ENCODE data around the gene UBE2O.
"Not testable (repeated sequence)": the region's sequence is repeated elsewhere in the genome, so short reads cannot be mapped to it uniquely, and the experiment has no call there.

GRCh38 chr17:76346936-76347335 lies 106.0 kb downstream of the UBE2O start:
- TF ChIP-seq EZH2 (IDR thresholded peaks at IDR 0.05; ENCODE audit: insufficient read depth, low read length); CTCF (IDR thresholded peaks at IDR 0.05; ENCODE audit: insufficient read depth, low read depth, low read length): not testable (repeated sequence)
